Keratinocyte (primary cell): ENCODE results near the gene ZNF184.

Source experiments
- CTCF ChIP-seq, 3 experiments: IDR thresholded peaks in 1 of 3; conservative IDR thresholded peaks in 1 of 3; optimal IDR thresholded peaks in 1 of 3; 2 replicates in 2 of 3; 3 replicates in 1 of 3; pipeline versions ENCODE3 to v1.5.1; 2011; ENCODE audit warnings: low read length in 3 of 3, mild to moderate bottlenecking in 3 of 3, moderate library complexity in 2 of 3, control low read depth in 1 of 3, inconsistent platforms in 1 of 3; ENCODE audit not compliant: insufficient read depth in 2 of 3; ENCODE audit errors: extremely low read depth in 1 of 3
- EZH2 ChIP-seq: IDR thresholded peaks from one replicate; pipeline ENCODE4 v1.6.1; 2012; ENCODE audit warnings: inconsistent platforms, mild to moderate bottlenecking, low read length, moderate library complexity

- TF ChIP-seq CTCF (optimal IDR thresholded peaks at IDR 0.05 in 1 of 3, IDR thresholded peaks at IDR 0.05 in 1 of 3, conservative IDR thresholded peaks at IDR 0.05 in 1 of 3; ENCODE audit: extremely low read depth in 1 of 3, insufficient read depth in 2 of 3, low read length in 3 of 3) (no peak), EZH2 (no peak)
Measured at GRCh38 chr6:27501187-27501586, 28.3 kb upstream of the ZNF184 start.
